Activated CD4-positive, alpha-beta T cell treated with anti-CD3 and anti-CD28 coated beads for 24 hours (primary cell): ENCODE measurements around the gene ZC3H7B.
"Not testable (repeated sequence)": the region's sequence is repeated elsewhere in the genome, so short reads cannot be mapped to it uniquely, and the experiment has no call there.

Experiments
- DNase-seq, 2 donors: peaks; one replicate each; pipeline ENCODE4 v3.0.0-alpha.2; 2020; ENCODE audit warnings: low read depth in 2 of 2

ZC3H7B gene, protein sequence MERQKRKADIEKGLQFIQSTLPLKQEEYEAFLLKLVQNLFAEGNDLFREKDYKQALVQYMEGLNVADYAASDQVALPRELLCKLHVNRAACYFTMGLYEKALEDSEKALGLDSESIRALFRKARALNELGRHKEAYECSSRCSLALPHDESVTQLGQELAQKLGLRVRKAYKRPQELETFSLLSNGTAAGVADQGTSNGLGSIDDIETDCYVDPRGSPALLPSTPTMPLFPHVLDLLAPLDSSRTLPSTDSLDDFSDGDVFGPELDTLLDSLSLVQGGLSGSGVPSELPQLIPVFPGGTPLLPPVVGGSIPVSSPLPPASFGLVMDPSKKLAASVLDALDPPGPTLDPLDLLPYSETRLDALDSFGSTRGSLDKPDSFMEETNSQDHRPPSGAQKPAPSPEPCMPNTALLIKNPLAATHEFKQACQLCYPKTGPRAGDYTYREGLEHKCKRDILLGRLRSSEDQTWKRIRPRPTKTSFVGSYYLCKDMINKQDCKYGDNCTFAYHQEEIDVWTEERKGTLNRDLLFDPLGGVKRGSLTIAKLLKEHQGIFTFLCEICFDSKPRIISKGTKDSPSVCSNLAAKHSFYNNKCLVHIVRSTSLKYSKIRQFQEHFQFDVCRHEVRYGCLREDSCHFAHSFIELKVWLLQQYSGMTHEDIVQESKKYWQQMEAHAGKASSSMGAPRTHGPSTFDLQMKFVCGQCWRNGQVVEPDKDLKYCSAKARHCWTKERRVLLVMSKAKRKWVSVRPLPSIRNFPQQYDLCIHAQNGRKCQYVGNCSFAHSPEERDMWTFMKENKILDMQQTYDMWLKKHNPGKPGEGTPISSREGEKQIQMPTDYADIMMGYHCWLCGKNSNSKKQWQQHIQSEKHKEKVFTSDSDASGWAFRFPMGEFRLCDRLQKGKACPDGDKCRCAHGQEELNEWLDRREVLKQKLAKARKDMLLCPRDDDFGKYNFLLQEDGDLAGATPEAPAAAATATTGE

DNA sequence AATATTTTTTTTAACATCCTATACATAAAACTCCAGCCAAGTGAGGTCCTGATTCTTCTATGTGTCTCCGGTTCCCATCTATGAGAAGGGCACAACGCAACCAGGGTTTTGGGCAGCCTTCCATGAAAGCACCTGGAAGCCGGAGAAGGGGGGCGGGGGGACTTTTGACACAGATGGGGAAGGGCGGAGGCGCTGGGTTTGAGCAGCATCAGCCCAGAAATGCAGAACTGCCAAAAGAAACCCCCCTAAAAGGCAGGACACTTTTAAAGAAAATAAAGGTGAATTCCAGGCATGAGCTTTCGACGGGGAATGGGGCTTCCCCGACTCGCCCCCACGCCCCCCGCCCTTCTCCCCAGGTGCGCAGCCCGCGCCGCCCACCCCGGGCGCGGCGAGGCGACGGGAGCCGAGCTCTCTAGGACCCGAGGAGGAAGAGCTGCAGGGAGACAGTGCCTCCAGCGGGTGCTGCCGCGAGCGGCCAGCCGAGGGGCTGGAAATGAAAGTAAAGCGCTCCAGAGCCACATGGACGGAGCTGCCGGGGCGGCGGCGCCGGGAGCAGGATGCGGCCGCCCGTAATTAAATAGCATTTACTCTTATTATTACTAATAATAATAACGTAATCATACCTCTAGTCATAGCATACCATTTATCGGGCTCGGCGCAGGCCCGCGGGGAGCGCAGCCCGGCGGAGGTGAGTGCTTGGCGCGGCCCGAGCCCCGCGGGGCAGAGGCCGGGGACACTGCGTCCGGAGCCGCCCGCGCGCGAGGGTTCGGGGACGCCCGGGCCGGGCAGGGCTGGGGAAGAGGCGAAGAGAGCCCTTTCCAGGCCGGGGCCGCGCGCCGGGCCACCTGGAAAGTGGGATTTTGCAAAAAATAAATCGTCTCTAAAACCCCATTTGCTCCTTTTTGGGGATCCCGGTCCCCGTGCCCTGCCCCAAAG is at the start of gene ZC3H7B:
TSS of gene ZC3H7B (plus strand) at position 441 of the 936 bp plus-strand sequence. CDS start 19,136 bp downstream, outside the sequence.
- peak; percentile 70 for DNase-seq

GRCh38 chr22:41252365-41252764 is 49.0 kb upstream of the ZC3H7B start:
- DNase-seq, result no peak

DNA sequence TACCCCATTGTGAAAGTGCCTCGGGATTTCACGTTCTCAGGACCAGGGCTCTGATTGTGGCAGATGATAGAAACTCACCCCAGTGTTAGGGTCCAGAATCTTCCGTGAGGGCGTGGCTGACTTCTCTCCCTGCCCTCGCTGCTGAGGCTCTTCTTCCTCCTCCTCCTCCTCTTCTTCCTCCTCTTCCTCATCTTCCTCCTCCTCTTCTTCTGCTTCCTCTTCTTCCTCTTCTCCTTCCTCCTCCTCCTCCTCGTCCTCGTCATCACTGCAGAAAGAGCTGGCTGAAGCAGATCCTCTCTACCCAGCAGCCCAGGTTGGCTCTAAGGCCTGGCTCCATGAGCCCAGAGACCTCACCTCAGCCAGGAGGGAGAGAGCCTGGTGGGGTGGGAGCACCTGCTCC is 47.1 kb upstream of the ZC3H7B start:
- DNase-seq, result no peak

DNA sequence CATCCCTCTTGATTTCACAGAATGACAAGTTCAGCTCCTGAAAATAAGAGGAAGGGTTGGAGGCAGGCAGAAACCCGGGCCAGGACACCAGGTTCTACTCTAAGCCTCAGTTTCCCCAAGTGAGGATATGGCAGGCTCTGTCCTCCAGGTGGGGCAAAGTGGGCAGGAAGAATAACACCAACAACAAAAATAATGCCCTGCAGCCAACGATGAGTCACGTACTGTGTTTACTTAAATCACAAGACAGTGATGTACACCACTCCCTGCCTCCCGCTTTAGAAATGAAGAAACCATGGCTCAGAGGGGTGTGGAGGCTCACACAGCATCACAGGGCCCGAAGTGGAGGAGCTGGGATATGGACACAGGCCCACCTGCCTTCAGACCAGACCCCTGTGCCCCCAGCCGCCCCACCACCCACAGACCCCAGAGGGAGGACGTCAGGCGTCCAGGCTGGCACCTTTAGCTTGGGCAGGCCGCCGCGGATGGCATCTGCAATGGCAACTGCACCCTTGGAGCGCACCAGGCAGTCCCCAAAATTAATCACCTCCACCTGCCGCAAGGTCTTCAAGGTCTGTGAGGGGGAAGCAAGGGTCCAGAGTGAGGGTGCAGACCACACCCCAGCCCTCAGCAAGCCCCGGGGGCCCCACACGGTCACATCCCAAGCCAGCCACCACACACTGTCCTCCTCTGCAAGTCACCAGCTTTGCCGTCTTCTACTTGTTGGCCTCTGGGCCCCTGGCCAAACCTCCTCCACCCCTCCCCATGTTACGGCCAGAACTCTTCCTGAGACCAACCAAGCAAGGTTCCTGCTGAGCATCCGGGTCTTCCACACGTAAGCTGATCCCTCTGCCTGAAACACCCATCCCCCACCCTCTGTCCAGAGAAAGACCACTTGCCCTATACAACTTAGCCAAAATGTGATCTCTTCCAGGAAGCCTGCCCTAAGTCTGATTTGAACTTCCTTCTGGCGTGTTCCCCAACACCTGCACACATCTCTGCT is 44.8 kb upstream of the ZC3H7B start:
- no peak for DNase-seq

- DNase-seq, result no peak
Measured at GRCh38 chr22:41257696-41258095, 43.6 kb upstream of the ZC3H7B start.

GRCh38 chr22:41259756-41260155 is 41.6 kb upstream of the ZC3H7B start:
- not testable (repeated sequence) for DNase-seq

GRCh38 chr22:41260871-41261270 is 40.5 kb upstream of the ZC3H7B start:
- no peak for DNase-seq

GRCh38 chr22:41261541-41262249 is 39.6 kb upstream of the ZC3H7B start:
- no peak for DNase-seq

DNA sequence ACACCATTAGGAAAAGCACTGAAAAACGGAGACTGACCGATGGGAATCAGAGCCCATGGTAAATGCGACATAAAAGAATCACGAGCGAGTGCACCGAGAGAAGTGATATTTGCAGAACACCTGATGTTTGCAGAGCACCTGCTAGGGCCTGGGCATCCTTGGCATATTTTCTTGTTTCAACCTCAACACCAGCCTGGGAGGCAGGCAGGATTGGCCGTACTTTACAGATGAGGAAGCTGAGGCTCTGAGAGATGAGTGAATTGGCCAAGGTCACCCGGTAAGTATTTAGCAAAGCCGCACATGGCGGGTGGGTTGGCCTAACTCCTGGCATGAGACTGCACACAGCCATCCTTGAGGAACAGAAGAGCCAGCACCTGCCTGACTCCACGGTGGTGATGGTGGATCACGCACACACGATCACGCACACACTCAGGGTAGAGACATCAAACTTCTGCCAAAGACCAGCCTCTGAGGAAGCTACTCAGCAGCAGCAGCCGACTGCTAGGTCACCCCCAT is 39.0 kb upstream of the ZC3H7B start:
- DNase-seq, result no peak

GRCh38 chr22:41263704-41264103 is 37.6 kb upstream of the ZC3H7B start:
- DNase-seq, result no peak

- no peak for DNase-seq
Measured at GRCh38 chr22:41264408-41264941, 36.9 kb upstream of the ZC3H7B start.

GRCh38 chr22:41267958-41268357 is 33.4 kb upstream of the ZC3H7B start:
- DNase-seq, result no peak

GRCh38 chr22:41271787-41272186 is 29.5 kb upstream of the ZC3H7B start:
- no peak for DNase-seq

GRCh38 chr22:41273128-41273527 is 28.2 kb upstream of the ZC3H7B start:
- DNase-seq, result no peak

GRCh38 chr22:41274856-41275255 is 26.5 kb upstream of the ZC3H7B start:
- no peak for DNase-seq

DNA sequence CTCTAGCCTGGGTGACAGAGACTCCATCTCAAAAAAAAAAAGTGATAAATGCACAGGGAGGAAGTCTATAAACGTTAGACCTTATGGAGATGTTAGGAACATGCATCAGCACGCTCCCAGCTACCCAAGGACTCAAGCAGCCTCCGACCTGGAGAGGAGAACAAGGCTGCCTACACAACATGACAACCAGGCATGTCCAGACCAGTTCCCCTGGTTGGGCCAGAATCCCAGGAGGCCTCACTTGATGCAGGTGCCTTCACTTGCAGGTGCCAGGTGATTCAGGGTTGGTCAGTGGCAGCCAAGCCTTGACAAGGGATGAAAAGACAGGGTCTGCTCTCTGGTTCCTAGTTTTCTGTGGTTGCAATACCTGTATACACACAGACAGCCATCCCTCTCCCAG is 21.3 kb upstream of the ZC3H7B start:
- DNase-seq, result no peak

GRCh38 chr22:41280854-41281253 is 20.5 kb upstream of the ZC3H7B start:
- DNase-seq, result no peak

GRCh38 chr22:41284465-41284864 is 16.9 kb upstream of the ZC3H7B start:
- DNase-seq, result no peak

- peak; percentile 80 for DNase-seq
Measured at GRCh38 chr22:41285441-41285819, 15.9 kb upstream of the ZC3H7B start.
